ENCODE data around the gene ERLIN1.

Gene ERLIN1

GRCh38 chr10:100185364-100186252, at the start of gene ERLIN1:
Gene ERLIN1, minus strand, starts transcription at chr10:100186029. Its CDS starts 403 bp downstream, at chr10:100185626.
- Mint-ChIP-seq H3K27ac (peak within 1 kb of the TSS; percentile 89), H3K4me1 (ENCODE audit: low read depth) (peaks cover 54% of the 10 kb centered on the region), H3K9me3 (no peaks in the 10 kb centered on the region), H3K27me3 (no peaks in the 10 kb centered on the region), H3K36me3 (ENCODE audit: low read depth) (peaks cover 71% of the 10 kb centered on the region), H3K4me3 (peak within 1 kb of the TSS; percentile 90)

GRCh38 chr10:100232101-100232500, 46.3 kb upstream of the ERLIN1 start:
- Mint-ChIP-seq H3K27ac (no peak overlapping the region), H3K4me1 (ENCODE audit: low read depth) (peaks cover 25% of the 10 kb centered on the region), H3K27me3 (no peaks in the 10 kb centered on the region), H3K9me3 (no peaks in the 10 kb centered on the region), H3K36me3 (ENCODE audit: low read depth) (peaks cover 53% of the 10 kb centered on the region), H3K4me3 (no peak overlapping the region)

GRCh38 chr10:100229819-100230422, 44.1 kb upstream of the ERLIN1 start:
- Mint-ChIP-seq H3K9me3 (no peaks in the 10 kb centered on the region), H3K27me3 (no peaks in the 10 kb centered on the region), H3K36me3 (ENCODE audit: low read depth) (peaks cover 55% of the 10 kb centered on the region), H3K4me3 (peak overlapping the region; percentile 95), H3K4me1 (ENCODE audit: low read depth) (peaks cover 33% of the 10 kb centered on the region), H3K27ac (peak overlapping the region; percentile 82)

GRCh38 chr10:100223879-100224278, 38.0 kb upstream of the ERLIN1 start:
- Mint-ChIP-seq H3K27me3 (no peaks in the 10 kb centered on the region), H3K36me3 (ENCODE audit: low read depth) (peaks cover 70% of the 10 kb centered on the region), H3K4me1 (ENCODE audit: low read depth) (peaks cover 26% of the 10 kb centered on the region), H3K4me3 (no peak overlapping the region), H3K9me3 (no peaks in the 10 kb centered on the region), H3K27ac (no peak overlapping the region)

- no peak overlapping the region for H3K27ac Mint-ChIP-seq
- peaks cover 78% of the 10 kb centered on the region for H3K36me3 Mint-ChIP-seq (ENCODE audit: low read depth)
Observed at GRCh38 chr10:100222529-100222928, 36.7 kb upstream of the ERLIN1 start.

GRCh38 chr10:100216006-100216405, 30.2 kb upstream of the ERLIN1 start:
- no peaks in the 10 kb centered on the region for H3K9me3 Mint-ChIP-seq
- no peak overlapping the region for H3K4me3 Mint-ChIP-seq
- H3K27me3 Mint-ChIP-seq: no peaks in the 10 kb centered on the region
- no peaks in the 10 kb centered on the region for H3K4me1 Mint-ChIP-seq (ENCODE audit: low read depth)
- peaks cover 82% of the 10 kb centered on the region for H3K36me3 Mint-ChIP-seq (ENCODE audit: low read depth)
- H3K27ac Mint-ChIP-seq: no peak overlapping the region

More at GRCh38 chr10:100222529-100222928, 36.7 kb upstream of the ERLIN1 start:
- no peaks in the 10 kb centered on the region for H3K9me3 Mint-ChIP-seq
- H3K27me3 Mint-ChIP-seq: no peaks in the 10 kb centered on the region
- H3K4me3 Mint-ChIP-seq: no peak overlapping the region
- H3K4me1 Mint-ChIP-seq (ENCODE audit: low read depth): peaks cover 12% of the 10 kb centered on the region

- Mint-ChIP-seq H3K4me3 (no peak overlapping the region), H3K36me3 (ENCODE audit: low read depth) (peaks cover 74% of the 10 kb centered on the region), H3K4me1 (ENCODE audit: low read depth) (no peaks in the 10 kb centered on the region), H3K27ac (no peak overlapping the region), H3K9me3 (no peaks in the 10 kb centered on the region), H3K27me3 (no peaks in the 10 kb centered on the region)
Observed at GRCh38 chr10:100209303-100209702, 23.5 kb upstream of the ERLIN1 start.

GRCh38 chr10:100208276-100208675, 22.4 kb upstream of the ERLIN1 start:
- no peak overlapping the region for H3K27ac Mint-ChIP-seq
- H3K4me3 Mint-ChIP-seq: no peak overlapping the region
- H3K9me3 Mint-ChIP-seq: no peaks in the 10 kb centered on the region
- H3K36me3 Mint-ChIP-seq (ENCODE audit: low read depth): peaks cover 77% of the 10 kb centered on the region
- no peaks in the 10 kb centered on the region for H3K27me3 Mint-ChIP-seq
- H3K4me1 Mint-ChIP-seq (ENCODE audit: low read depth): no peaks in the 10 kb centered on the region

- Mint-ChIP-seq H3K4me1 (ENCODE audit: low read depth) (no peaks in the 10 kb centered on the region), H3K4me3 (no peak overlapping the region), H3K27ac (no peak overlapping the region), H3K27me3 (no peaks in the 10 kb centered on the region), H3K36me3 (ENCODE audit: low read depth) (peaks cover 74% of the 10 kb centered on the region), H3K9me3 (no peaks in the 10 kb centered on the region)
Observed at GRCh38 chr10:100204370-100204769, 18.5 kb upstream of the ERLIN1 start.

GRCh38 chr10:100201549-100201948, 15.7 kb upstream of the ERLIN1 start:
- peaks cover 80% of the 10 kb centered on the region for H3K36me3 Mint-ChIP-seq (ENCODE audit: low read depth)
- no peaks in the 10 kb centered on the region for H3K4me1 Mint-ChIP-seq (ENCODE audit: low read depth)
- no peaks in the 10 kb centered on the region for H3K9me3 Mint-ChIP-seq
- H3K27ac Mint-ChIP-seq: no peak overlapping the region
- no peaks in the 10 kb centered on the region for H3K27me3 Mint-ChIP-seq
- H3K4me3 Mint-ChIP-seq: no peak overlapping the region

GRCh38 chr10:100194711-100195110, 8.9 kb upstream of the ERLIN1 start:
- H3K4me1 Mint-ChIP-seq (ENCODE audit: low read depth): peaks cover 3% of the 10 kb centered on the region
- H3K36me3 Mint-ChIP-seq (ENCODE audit: low read depth): peaks cover 66% of the 10 kb centered on the region
- no peak overlapping the region for H3K4me3 Mint-ChIP-seq
- H3K27ac Mint-ChIP-seq: no peak overlapping the region
- no peaks in the 10 kb centered on the region for H3K9me3 Mint-ChIP-seq
- no peaks in the 10 kb centered on the region for H3K27me3 Mint-ChIP-seq

GRCh38 chr10:100192350-100192749, 6.5 kb upstream of the ERLIN1 start:
- peaks cover 24% of the 10 kb centered on the region for H3K4me1 Mint-ChIP-seq (ENCODE audit: low read depth)
- H3K4me3 Mint-ChIP-seq: no peak overlapping the region
- no peaks in the 10 kb centered on the region for H3K27me3 Mint-ChIP-seq
- H3K27ac Mint-ChIP-seq: no peak overlapping the region
- peaks cover 68% of the 10 kb centered on the region for H3K36me3 Mint-ChIP-seq (ENCODE audit: low read depth)
- no peaks in the 10 kb centered on the region for H3K9me3 Mint-ChIP-seq

- H3K27ac Mint-ChIP-seq: peak overlapping the region; percentile 89
Observed at GRCh38 chr10:100186253-100187212, 704 bp upstream of the ERLIN1 start.

GRCh38 chr10:100184840-100185239, 989 bp downstream of the ERLIN1 start:
- Mint-ChIP-seq H3K27me3 (no peaks in the 10 kb centered on the region), H3K4me3 (peak overlapping the region; percentile 90), H3K27ac (peak overlapping the region; percentile 89), H3K9me3 (no peaks in the 10 kb centered on the region), H3K36me3 (ENCODE audit: low read depth) (peaks cover 75% of the 10 kb centered on the region), H3K4me1 (ENCODE audit: low read depth) (peaks cover 58% of the 10 kb centered on the region)

More at GRCh38 chr10:100186253-100187212, 704 bp upstream of the ERLIN1 start:
- Mint-ChIP-seq H3K4me1 (ENCODE audit: low read depth) (peaks cover 56% of the 10 kb centered on the region), H3K27me3 (no peaks in the 10 kb centered on the region), H3K36me3 (ENCODE audit: low read depth) (peaks cover 73% of the 10 kb centered on the region), H3K9me3 (no peaks in the 10 kb centered on the region), H3K4me3 (peak overlapping the region; percentile 90)

All from stimulated activated naive CD8-positive, alpha-beta T cell treated with anti-CD3 and anti-CD28 coated beads, Interleukin-15, Interleukin-2, amounts not matched to agents 100 ng/mL and 50 ng/mL, for 24 hours (primary cell).